ENCODE measurements around the gene CTNNBIP1.

GRCh38 chr1:9910423-9911178 lies 532 bp upstream of the CTNNBIP1 start:
- TF ChIP-seq POLR2A (IDR thresholded peaks at IDR 0.05; ENCODE audit: low read depth, low read length) (no peak), TAF1 (IDR thresholded peaks at IDR 0.05; ENCODE audit: low read depth, low read length) (no peak), POLR2AphosphoS5 (IDR thresholded peaks at IDR 0.05; ENCODE audit: low read depth, low read length) (peak; percentile 44; the same call in 1 of the 2 replicates), POU2F2 (IDR thresholded peaks at IDR 0.05; ENCODE audit: low read depth, low read length) (peak; percentile 58; the same call in 1 of the 2 replicates), SPI1 (IDR thresholded peaks at IDR 0.05; ENCODE audit: low read depth, low read length) (no peak), PAX5 (IDR thresholded peaks at IDR 0.05; ENCODE audit: insufficient read depth, low read length, severe bottlenecking) (no peak)
